Umbilical cord (tissue), 2 donors: ENCODE measurements around the gene IL17B. TPM values are rescaled to one million over a fixed set of nuclear protein-coding genes. Genes with fewer than 3 reads are reported as not detected.
A peak's percentile ranks its signal among the peaks of the same experiment; 100 is the strongest.

ENCODE experiments used
- DNase-seq: peaks from one replicate; pipeline ENCODE4 v3.0.0-alpha.2; 2015; ENCODE audit warnings: low spot score
- total RNA-seq: library from RNA; depleted of rRNA; stranded (reverse); fragments of >200 nt; gene quantifications from one replicate; pipeline ENCODE4 v1.2.3, GENCODE V29; 2014; ENCODE audit warnings: low replicate concordance; ENCODE audit not compliant: insufficient read depth

IL17B gene
- not detected for total RNA-seq

DNA sequence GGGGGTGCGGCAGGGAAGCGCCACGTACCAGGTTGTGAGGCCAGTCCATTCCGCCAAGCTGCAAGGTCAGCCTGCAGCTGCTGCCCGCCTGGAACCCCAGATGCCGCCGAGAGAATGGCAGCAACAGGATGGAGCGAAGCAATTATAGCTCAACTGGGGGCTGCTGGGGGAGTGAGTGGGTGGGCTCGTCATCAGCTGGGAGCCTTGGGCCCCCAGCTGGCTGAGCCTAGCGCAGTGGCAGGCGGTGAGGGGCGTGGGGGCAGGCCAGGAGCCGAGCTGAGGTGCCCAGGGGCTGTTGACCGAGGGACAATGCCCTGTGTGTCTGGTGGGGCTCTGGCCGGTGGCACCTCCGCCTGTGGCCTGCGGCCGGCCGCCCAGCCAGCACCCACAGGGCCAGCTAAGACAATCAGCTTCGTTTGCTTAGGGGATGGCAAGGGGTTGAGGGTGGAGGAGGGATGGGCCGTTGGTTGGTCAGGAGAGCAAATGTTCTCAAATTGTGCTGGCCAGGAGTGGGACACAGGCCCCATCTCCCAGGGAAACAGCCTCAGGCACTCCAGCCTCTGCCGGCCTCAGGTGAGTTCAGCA is at the start of gene IL17B:
TSS of gene IL17B (minus strand) at position 116 of the 585 bp plus-strand sequence. CDS start at position 49, 67 bp downstream.
- no peak for DNase-seq

GRCh38 chr5:149428032-149428431 is 48.9 kb upstream of the IL17B start:
- no peak for DNase-seq

DNA sequence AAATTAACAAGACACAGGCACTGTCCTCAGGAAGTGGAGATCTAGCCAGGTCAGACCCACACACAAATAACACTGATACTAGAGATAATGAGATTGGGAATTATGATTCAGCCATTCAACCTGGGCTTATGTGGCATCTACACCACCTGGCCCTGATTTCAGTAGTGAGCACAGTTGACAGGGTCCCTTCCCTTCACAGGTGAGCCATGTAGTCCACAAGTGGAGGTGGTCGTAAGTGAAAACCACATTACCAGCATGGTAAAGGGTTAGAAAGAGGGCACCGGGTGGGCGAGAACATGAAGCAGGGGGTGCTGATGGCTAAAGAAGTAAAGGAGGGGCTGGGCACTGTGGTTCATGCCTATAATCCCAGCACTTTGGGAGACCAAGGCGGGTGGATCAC is 48.3 kb upstream of the IL17B start:
- no peak for DNase-seq

GRCh38 chr5:149426931-149427330 is 47.8 kb upstream of the IL17B start:
- DNase-seq, result no peak

DNA sequence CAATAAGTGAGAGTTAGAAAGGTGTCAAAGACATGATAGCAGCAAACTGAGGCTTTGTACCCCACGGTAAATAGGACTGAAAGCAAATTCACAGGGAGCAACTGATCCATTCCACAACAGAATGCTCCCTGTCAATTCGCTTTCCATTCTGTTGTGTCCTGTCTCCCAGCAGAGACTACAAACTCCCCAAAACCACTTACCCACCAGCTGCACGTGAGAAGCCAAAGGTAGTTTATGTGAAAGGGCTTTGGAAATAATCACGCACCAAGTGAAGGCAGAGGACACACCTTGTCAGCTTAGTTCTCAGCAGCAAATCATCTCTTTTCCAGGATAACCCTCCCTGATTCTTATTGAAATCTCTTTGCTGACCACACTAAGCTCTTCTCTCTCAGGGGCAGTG is 46.6 kb upstream of the IL17B start:
- DNase-seq, result no peak

DNA sequence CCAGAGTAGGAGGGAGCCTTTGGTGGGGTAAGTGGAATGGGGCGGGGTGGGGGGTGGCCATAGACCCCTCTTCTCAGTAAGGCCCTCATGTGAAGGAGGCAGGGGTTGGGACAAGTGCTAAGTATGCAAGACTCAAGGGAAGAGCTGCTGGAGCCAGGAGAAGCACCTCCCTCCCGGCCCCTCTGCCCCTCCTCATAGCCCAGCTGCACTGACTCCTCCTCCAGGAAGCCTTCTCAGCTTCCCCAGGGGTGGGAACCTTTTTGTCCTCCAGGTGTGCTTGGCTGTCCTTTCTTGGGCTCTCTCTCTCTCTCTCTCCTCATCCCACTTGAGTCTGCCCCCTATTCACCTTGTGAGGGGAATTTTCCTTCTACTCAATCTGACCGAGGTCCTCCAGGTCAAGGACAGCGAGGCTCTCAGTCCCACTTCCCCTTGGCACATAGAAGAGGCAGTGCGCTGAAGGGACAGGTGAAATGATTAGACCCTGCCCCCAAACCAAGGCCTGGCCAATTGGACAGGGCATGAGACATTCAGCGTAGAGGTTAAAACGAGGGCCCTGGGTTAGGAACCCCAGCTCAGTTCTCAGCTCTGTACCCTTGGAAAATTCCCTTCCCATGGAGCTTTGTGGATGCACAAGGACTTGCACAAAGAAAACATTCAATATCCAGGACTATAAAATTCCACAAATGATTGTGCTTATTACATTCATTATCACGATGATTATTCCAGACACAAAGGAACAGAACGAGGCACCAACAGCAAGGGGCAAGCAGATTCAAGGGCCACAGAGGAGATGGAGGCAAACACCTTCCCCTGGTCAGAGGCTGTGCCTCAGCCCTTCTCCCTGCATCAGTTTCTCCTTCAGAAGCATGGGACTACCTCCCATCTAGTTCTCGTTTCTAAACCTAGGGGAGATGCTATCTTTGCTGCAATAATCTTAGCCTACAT is 45.6 kb upstream of the IL17B start:
- no peak for DNase-seq

GRCh38 chr5:149423794-149424268 is 44.7 kb upstream of the IL17B start:
- peak; percentile 90 for DNase-seq

DNA sequence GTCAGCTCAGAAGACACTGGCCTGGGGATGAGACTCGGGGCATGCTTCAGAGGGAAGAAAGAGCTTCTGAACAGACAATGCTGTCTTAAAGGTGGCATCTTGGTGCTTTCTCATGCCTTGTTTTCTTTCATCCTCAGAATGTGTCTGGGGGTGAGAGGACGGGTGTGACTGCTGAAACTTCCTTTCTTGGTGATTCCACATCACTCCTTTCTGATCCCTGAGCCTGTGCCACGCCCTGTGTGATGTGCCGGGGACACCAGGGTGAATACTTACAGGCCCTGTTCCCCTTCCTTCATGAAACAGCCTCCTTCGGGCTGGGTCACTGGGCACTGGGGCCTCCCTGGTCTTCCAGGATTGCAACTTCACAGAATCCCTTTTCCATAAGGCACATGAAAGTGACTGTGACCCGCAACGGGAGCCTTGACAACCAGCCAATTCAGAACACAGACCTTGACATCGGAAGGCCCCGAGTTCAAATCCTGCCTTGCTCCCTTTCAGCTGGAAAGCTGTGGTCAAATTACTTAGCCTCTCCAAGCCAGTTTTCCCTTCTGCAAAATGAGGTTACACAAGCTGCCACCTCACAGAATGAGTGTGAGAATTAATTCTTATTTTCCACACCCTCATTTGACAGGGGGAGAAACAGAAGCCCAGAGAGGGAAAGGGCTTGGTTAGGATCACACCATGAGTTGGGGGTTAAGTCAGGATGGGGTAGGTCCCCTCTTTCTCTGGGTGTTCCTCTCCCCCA is 44.1 kb upstream of the IL17B start:
- no peak for DNase-seq

GRCh38 chr5:149422366-149423048 is 43.4 kb upstream of the IL17B start:
- peak; percentile 99 for DNase-seq

DNA sequence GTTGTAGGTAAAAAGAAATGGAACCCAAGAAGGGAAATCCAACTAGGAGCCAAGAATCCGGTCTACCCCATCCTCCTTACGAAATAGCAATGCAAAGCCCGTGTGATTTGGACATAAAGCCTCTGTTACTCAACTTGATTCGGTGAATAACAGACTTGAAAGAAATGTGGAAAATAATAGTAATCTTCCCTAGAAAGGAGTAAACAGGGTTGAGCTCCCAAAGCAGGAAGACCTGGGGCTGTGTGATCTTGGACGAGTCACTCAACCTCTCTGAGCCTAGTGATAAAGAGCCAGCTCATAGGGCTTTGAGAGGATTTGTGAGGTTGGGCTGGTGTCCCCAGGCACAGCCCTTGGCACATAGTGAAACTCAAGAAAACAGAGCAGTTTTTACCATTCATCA is 42.7 kb upstream of the IL17B start:
- DNase-seq, result peak; percentile 90

DNA sequence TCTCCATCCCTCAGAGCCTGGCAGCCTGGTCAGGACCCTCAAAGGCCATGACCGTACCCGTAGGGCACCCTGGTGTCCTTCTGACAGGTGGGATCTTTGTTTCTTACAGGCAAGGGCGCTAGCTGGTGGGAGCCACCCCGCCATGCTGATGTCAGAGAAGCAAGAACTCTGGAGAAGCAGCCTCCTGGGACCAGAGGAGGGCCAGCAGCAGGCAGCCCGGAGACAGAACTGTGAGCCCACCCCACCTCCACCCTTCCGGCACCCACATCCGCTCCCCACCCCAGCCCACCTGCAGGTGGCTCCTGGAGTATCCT is 42.2 kb upstream of the IL17B start:
- DNase-seq, result no peak

GRCh38 chr5:149420545-149421371 is 41.7 kb upstream of the IL17B start:
- no peak for DNase-seq

DNA sequence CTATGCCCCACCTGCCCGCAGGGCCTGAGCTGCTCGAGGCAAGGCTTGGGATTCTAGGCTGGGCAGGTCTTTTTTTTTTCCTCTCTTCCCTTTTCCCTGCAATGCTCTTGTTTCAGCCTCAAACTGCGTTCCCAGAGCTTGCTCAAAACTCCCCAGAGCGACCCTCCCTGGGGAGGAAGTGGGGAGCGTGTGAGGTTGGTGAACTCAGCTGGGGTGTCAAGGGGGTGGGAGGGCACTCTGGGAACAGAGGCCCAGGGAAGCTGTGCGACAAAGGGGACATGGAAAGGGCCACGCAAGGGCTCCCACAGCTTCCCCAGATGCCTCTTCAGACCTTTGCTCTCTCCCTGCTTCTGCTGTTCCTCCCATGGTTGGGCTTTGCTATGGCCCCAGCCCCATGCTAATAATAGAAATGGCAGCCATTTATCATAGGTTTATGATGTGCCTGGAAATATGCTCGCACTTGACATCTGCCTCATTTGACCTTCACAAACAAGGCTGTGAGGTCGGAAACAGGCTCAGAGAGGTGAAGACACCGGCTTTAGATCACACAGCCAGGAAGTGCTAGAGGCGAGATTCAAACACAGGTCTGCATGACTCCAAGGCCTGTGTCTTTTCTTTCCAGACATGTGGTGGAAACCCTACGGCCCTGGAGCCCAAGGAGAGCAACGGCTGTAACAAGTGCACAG is 40.9 kb upstream of the IL17B start:
- no peak for DNase-seq

- DNase-seq, result no peak
Observed at GRCh38 chr5:149419532-149419858, 40.4 kb upstream of the IL17B start.

- no peak for DNase-seq
Observed at GRCh38 chr5:149418910-149419531, 39.9 kb upstream of the IL17B start.

DNA sequence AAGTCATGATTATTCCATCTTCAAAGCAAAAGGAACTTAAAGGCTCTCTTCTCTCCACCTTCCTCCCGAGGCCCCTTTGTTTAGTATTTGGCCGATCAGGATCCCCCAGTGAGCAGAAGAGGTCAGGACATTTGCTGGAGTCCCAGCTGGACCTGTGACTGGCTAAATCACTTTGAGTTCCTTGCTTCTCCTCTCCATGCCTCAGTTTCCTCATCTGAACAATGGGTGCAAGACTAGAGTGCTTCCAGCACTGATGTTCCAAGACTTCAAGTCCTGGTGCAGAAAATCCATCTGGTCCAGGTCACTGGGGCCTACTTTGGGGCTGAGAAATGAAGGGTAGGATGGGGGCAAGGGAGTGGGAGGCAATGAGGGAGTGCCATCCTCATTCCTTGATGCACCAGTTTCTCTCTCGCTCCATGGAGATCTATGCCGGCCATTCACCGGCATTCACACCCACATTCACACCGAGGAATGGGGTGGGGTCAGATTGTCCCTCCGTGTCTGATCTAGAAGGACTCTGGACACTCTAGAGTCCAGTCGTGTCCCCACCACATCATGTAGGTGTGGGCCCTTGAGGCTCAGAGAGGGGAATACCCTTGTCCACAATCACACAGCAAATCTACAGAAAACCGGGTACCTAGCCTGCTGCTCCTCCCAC is 38.7 kb upstream of the IL17B start:
- DNase-seq, result no peak

DNA sequence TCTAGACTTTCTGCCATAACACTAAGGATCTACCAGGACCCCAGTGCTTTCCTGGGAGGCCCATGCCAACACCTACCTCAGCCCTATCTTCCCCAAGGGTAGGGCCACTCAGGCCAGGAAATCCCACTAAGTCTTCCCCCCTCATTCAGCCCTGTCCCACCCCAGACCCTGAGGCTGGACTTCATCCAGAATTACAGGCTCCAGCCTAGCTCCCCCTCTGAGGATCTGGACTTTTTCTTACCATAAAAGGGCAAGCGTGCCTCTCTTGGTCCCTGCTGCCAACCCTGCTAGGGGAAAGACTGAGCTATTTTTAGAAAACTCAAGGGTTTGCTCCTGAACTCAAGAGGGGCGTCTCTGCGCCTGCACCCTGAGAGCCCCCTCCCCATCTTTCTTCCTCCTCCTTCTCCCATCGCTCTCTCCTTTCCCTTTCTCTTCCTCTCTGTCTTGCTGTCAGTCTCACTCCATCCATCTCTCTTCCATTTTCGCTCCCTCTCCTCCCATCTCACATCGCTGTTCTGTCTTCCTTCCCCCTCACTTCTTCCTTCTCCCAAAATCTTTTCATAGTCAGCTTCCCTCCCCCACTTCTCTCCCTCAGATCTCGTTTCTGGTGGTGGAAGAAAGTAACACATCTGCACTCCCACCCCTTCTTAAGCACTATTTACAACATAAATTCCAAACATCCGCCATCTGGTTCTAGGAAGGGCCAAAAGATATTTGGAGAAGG is 38.1 kb upstream of the IL17B start:
- peak; percentile 95 for DNase-seq

DNA sequence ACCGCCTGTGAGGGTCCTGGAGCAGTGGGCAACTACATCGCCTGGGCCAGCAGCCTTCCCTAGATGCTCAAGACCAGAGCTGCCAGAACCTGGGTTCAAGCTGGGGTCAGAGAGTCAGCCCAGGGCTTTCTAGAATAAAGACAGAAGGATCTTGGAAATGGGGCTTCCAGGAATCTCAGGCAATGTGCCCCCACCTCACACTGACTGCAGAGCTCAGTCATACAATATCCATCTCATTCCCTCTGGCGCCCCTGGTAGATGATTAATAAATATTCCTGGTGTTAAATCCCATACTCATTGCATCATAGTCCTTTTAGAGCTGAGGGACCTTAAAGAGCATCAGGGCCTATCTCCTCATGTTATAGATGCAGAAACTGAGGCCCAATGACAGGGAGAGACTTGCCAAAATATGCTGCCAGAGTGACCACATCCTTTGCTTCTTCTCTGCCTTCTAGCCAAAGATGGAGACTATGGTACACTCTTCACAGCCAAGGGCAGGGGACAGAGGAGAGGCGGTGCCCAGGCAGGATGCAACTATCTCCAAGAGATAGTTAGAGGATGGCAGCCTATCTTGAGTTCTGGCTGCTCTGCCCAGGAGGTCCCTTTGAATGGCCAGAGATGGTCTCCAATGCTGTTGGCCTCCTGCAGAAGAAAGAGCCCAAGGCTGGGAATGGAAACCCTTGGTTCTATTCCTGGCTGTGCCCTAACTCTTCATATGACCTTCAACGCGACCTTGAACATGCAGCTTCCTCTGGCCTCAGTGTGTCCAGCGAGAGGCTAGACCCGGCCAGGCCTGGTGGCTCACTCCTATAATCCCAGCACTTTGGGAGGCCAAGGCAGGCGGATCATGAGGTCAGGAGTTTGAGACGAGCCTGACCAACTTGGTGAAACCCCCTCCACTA is 36.2 kb upstream of the IL17B start:
- DNase-seq, result no peak
